GM12891 (cell line): ENCODE measurements around the gene TTC27.

ENCODE experiments used
- POLR2A ChIP-seq: IDR thresholded peaks from 2 replicates; pipeline ENCODE4 v1.6.1; 2011; ENCODE audit warnings: low read depth, low read length, control low read depth
- POLR2AphosphoS5 ChIP-seq: IDR thresholded peaks from 2 replicates; pipeline ENCODE4 v1.6.1; 2011; ENCODE audit warnings: low read depth, low read length, control low read depth
- TAF1 ChIP-seq: IDR thresholded peaks from 2 replicates; pipeline ENCODE4 v1.6.1; 2011; ENCODE audit warnings: low read depth, low read length, control low read depth

DNA sequence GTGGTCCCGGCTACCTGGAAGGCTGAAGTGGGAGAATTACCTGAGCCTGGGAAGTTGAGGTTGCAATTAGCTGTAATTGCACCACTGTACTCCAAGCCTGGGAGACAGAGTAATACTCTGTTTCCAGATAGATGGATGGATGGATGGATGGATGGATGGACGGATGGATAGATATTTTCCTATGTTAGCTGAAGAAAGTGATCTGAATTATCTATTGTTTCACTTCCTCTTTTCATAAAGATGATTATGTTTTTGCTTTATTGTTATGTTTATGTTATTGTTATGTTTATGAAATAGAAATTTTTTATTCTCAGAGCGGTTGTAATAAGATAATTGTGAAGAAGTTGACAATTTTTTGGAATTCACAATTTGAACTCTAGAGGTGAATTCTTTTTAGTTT lies 33.3 kb upstream of the TTC27 start:
- no peak for TF ChIP-seq POLR2A
- TF ChIP-seq POLR2AphosphoS5, result no peak
- TF ChIP-seq TAF1, result no peak
